ENCODE data around the gene SOAT1.

- TF ChIP-seq BHLHE40 (IDR thresholded peaks at IDR 0.05; ENCODE audit: borderline replicate concordance) (no peak), HDGF (IDR thresholded peaks at IDR 0.05; ENCODE audit: borderline replicate concordance) (no peak), FOXM1 (IDR thresholded peaks at IDR 0.05; ENCODE audit: borderline replicate concordance) (no peak), SP1 (IDR thresholded peaks at IDR 0.05) (no peak), ZNF384 (IDR thresholded peaks at IDR 0.05) (no peak), ELF4 (IDR thresholded peaks at IDR 0.05) (no peak), LEF1 (IDR thresholded peaks at IDR 0.05; ENCODE audit: borderline replicate concordance) (no peak), PKNOX1 (IDR thresholded peaks at IDR 0.05) (no peak), TARDBP (IDR thresholded peaks at IDR 0.05) (no peak)
Observed at GRCh38 chr1:179337288-179337687, 43.7 kb downstream of the SOAT1 start.

Measured in HEK293T (cell line).